ENCODE measurements around the gene KCNIP3. TPM values are rescaled to one million over a fixed set of nuclear protein-coding genes. Genes with fewer than 3 reads are reported as not detected.

KCNIP3 gene
- total RNA-seq, 1 donor from 2014 or later: 4.9 TPM

DNA sequence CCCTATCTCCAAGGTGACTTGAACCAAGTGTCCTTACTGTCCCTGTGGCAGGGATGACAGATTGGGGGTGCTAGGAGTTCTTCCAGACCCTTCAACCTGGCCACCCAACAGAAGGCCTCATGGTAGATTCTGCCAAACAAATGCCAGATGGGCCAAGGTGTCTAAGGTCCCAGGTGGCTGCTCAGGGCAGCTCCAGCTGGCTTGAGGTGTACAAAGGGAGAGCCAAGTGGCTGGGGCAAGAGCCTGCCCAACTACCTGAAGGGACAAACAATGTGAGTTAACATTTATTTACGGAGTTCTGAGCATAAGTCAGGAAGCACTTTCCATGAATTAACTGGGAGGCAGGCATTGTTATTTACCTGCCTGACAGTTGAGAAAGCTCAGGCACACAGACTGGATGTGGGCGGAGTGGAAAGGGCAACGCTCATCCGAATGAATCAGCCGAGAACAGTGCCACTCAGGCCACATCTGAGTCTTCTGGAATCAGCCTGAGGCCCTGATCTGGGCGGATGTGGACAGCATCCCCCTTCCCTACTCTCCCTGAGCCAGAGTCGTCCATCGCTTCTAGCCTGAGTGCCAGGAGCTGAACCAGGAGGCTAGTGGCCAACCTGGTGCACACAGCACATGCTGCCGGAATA, 4.4 kb upstream of the KCNIP3 start:
- no peak for DNase-seq (ENCODE audit: low spot score in 2 of 2)
- FAIRE-seq: no peak

DNA sequence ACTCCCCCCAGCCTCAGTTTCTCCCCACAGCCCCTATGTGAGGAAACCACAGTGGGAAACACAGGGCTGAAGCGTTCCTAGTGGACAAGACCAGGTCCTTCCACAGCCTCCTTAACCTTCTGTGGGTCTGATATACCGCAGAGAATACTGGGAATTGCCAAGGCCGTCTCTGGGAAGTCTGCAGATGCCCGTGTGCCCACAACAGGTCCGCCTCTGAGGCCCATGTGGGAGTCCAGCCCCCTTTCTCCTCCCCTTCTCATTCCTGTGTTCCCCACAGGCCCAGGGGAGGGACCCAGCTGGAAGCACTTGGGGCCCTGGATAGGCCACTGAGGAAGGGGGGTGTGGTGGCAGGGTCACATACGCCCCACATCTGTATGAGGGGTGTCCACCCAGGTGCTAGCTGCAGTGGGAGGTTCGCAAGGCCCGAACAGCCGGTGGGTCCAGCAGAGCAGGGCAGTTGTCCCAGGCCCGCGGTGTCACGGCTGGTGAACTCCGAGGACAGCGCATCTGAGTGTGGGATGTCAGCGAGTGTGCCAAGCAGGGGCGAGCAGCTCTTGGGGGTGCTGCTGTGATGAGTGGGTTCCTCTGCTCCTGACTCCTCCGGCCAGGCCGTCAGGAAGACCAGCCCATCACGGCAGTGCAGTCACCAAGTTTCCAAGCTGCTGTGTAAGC, 2.4 kb upstream of the KCNIP3 start:
- FAIRE-seq: no peak
- no peak for DNase-seq (ENCODE audit: low spot score in 2 of 2)

DNA sequence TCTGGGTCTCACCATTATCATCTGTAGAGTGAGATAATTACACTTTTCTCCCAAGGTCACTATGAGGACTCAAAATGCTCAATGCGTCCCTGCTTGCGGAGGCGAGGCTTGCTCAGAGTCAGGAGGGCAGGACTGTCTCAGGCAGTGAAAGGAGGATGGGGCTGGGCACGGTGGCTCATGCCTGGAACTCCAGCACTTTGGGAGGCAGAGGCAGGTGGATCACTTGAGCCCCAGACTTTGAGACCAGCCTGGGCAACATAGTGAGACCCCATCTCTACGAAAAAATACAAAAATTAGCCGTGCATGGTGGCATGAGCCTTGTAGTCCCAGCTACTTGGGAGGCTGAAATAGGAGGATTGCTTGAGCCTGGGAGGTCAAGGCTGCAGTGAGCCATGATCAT, 1.8 kb upstream of the KCNIP3 start:
- FAIRE-seq: no peak
- no peak for DNase-seq (ENCODE audit: low spot score in 2 of 2)

DNA sequence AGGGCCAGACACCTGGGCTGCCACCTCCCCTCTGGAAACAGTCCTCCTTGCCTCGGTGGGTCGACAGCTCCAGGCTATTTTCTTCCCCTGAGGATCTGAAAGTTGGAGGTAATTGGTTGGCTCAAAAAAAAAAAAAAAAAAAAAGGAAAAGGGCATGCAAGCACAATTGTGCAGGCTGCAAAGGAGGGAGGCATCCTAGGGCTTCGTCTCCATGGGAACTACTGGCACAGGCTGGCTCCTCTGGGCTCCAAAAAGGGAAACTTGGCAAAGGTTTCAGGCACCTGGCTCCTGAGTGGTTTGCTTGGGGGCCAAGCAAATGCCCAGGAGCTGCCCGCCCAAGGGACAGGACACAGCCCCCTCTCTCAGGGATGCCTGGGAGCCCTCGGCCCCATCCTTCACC, 1.1 kb upstream of the KCNIP3 start:
- DNase-seq (ENCODE audit: low spot score in 2 of 2): peak in 1 of 2 donors; percentile 58
- FAIRE-seq: no peak

DNA sequence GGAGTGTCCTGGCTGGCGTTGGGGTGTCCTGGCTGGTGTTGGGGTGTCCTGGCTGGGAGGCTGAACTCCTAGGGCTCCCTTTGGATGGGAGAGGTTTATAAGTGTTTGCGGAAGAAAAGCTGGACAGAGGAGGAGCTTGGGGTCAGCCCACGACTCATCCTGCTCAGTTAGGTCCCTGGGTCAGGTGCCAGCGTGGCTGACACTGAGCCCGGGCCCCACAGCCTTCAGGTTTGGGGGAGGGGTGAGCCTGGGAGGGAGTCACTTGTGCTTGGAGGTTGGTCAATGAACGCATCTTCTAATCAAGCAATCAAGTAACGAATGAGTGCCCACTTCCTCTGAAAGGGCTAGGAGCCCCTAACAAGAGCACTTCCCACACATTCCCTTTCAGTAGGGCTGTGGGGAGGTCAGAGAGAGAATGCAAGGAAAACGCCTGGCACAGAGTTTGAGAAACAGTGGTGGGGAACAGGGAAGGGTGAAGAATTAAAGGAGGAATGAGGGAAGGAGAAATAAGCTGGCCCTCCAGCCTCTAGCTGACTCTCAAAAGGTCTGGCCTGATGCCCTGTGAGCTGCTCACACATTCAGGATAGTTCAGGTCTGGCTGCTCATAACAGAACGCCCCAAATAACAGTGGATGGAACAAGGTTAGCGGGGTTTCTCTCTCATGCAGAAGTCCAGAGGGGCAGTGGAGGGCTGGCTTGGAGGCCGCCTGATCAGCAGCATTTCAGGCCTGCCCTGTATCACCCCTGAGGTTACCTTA, 670 bp downstream of the KCNIP3 start:
- no peak for DNase-seq (ENCODE audit: low spot score in 2 of 2)
- FAIRE-seq: no peak

DNA sequence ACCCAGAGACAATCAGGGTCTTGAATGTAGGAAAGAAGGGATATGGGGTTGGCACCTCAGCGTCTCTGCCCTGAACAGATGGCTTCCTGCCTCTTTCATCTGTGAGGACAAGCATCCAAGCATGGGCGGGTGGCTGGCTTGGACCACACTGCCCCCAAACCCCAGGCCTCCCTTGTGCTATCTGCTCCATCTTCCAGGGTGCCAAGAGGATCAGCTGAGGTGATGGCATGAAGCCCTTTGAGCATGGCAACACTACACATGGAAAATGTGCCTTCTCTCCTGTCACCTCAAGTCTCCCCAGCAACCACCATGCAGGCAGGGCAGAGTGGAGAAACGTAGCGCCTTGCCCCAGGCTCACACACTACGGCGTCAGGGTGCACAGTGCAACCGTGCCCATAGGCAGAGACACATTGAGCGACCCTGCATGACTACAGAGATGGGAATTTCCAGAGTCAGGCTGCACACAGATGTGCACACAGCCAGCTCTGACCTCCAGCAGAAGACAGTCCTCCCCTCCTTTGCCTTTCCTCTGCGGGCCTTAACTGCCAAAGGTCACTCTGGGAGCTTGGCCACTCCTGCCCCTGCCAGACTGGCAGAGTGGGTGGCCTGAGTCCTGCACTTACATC, 1.5 kb downstream of the KCNIP3 start:
- no peak for FAIRE-seq

DNA sequence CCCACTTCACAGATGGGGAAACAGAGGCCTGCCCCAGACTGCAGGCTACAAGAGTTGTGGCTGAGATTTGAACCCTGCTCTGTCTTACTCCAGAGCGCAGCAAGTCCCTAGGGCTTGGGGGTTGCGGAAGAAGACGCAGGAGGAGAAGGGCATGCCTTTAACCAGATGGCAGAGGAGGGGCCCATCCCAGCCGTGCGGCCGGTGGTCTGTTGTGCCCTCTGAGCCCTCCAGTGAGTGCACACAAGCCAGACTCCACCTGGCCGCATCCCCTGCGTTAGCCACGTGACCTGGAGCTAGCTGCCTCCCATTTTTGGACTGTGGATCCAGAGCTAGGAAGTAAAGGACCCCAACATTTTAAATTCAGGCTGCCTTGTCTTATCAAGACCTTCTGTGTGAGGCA, 2.8 kb downstream of the KCNIP3 start:
- FAIRE-seq (no peak), DNase-seq (ENCODE audit: low spot score in 2 of 2) (no peak)

More for the DNA sequence above, 1.5 kb downstream of the KCNIP3 start:
- DNase-seq (ENCODE audit: low spot score in 2 of 2): no peak

DNA sequence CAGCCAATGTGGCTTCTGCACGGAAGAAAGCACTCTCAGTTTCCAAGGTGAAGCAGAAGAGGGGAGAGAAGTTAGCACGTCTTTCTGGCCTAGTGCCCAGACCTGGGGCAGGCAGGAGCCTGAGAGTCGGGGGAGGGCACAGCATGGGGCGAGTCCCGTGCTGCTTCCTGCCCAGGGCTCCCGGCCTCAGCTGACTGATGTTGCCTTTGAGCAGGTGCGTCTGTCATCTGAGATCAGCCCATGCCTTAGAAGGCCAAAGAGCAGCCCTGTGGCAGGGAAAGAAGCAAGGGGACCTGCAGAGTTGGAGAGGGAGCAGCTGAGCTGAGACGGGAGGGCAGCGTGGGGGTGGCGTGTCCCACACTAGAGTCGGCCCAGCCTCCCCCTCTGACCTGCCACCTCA, 3.3 kb downstream of the KCNIP3 start:
- FAIRE-seq (no peak), DNase-seq (ENCODE audit: low spot score in 2 of 2) (no peak)

DNA sequence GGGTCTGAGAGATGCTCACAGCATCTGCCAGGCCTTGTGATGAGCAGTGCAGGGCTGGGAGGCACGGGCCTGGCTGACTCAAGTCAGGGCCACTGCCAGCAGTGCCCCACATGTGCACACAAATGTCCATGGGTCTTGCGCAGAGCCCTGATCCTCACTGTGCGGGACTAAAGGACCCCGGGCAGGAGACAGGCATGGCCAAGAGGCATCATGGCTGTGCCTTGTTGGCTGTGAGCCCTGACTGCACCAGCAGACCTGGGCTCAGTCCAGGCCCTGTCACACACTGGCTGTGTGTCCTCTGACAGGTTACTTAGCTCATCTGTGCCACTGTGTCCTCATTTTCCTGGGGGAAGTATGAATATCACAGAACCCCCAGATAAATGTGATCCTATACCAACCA, 4.0 kb downstream of the KCNIP3 start:
- FAIRE-seq (no peak), DNase-seq (ENCODE audit: low spot score in 2 of 2) (no peak)

DNA sequence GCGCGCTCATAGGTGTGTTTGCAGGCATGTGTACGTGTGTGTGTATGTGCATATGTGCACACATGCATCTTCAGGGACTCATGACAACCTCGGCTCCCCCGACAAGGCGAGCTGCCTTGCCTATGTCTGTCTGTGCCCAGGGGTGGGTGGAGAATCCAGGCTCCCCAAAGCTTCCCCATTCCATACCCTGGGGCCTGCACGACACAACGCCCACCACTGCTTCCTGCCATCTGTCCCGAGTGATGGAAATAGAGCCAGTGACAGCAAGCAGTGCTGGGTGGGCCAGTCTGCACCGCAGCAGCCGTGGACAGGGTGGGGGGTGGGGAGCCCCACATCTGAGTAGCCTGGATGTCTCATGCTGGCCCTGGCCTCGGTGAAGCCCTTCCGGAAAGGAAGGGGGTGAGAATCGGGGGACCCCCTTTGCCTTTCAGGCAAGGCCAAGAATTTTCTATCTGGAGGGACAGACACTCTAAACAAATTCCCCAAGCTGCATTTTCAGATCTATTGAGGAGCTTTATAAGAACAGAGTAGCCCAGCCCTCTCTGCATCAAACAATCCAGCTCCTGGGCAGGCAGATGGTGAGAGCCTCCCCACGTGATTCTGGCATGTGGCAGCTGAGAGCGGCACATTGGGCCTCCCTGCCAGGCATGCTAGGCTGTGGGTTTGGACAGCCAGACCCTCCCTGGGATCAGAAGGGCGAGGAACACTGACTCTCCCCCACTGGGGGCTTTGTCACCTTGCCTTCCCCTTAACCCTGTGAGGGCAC, 4.9 kb downstream of the KCNIP3 start:
- no peak for FAIRE-seq
- no peak for DNase-seq (ENCODE audit: low spot score in 2 of 2)

DNA sequence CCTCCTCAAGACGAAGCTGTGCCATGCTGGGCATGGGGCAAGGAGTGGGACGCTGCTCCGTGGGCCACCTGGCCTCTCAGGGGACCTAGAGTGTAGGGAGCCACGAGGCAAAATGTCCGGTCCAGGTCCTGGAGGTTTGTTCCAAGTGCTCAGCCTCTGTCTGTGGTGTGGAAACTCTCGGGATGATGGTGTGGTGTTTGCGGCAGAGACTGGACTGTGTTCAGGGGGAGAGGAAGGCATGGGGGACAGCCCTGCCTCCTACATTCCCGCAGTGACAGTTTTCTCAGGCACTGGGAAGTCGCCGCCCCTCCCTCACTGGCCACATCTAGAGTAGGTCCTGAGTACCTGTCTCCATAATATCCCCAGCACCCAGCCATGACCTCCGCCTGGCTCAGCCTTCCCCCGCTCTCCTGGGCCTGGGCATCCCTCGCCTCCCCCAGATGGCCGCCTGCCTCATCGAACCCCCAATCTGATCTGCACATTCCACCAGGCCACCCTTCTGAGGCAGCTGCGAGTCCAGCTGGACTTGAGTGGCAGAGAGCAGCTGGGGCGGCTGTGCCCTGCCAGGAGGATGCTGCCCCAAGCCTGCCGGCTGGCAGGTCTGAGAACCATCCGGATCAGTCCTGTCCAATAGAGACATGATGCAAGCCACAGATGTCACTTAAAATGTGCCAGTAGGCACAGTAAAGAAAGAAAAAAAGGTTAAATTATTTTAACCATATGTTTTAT, 6.2 kb downstream of the KCNIP3 start:
- FAIRE-seq: no peak
- no peak for DNase-seq (ENCODE audit: low spot score in 2 of 2)

DNA sequence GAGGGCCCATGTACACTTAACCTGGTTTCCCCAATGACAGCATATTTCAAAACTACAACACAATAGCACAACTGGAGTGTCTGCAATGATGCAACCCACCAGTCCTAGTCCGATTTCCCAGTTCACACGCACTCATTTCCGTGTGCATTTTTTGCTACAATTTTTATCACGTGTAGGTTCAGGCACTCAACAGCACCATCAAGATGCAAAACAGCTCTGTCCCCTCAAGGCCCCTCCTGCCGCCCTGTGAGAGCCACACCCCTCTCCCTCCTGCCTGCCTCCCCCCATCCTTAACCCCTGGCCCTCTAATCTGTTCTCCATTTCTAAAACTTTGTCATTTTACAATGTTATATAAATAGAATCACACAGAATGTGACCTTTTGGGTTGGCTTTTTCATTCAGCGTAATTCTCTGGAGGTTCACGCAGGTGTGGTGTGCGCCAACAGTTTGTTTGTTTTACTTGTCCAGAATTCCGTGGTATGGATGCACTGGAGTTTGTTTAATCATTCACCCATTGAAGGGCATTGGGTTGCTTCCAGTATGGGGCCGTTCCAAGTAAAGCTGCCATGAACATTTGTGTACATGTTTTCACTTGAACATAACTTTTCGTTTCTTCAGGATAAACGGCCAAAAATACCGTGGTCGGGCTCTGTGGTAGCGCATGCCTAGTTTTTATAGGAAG, 8.4 kb downstream of the KCNIP3 start:
- DNase-seq (ENCODE audit: low spot score in 2 of 2) (no peak), FAIRE-seq (no peak)

DNA sequence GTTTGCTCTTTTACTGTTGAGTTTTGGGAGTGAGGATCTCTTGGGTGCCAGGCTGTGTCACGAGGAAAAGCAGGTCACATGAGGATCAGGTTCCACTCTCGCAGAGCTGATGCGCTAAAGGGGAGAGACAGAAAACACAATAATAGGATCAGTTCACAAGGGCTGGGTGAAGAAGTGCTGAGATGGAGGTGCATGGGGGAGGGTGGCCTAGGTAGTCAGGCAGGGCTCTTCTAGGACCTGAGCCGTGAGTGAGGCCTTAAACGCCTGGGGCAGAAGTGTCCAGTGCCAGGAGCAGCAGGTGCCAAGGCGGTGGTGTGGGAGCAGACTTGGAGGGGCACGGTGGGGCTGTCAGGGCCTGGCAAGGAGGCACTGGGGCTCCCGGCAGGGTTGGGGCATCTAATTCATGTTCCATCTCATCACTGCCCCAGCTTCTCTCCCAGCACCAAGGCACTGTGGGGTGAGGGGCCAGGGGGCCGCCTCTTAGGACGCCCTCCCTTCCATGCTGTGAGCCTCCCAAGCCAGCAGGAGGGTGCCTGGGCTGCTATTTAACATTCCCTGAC, 9.3 kb downstream of the KCNIP3 start:
- FAIRE-seq (no peak), DNase-seq (ENCODE audit: low spot score in 2 of 2) (no peak)

DNA sequence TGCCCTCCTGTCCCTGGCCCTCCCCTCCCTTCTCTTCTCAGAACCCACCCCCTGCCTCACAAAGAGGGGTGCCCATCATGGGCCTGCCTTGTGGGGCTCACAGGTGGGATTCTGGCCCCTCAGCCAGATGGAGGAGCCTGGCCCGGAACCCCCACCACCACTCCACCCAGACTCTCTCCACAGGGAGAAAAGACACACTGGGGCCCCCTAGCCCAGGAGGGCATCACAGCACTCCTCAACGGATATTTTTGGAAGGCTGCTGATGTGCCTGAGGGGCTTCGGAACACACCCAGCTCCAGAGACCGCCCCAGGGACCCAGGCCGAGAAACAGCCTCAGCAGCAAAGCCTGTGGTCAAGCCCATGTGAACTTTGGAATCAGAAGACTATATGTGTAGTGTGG, 9.9 kb downstream of the KCNIP3 start:
- FAIRE-seq (no peak), DNase-seq (ENCODE audit: low spot score in 2 of 2) (no peak)

DNA sequence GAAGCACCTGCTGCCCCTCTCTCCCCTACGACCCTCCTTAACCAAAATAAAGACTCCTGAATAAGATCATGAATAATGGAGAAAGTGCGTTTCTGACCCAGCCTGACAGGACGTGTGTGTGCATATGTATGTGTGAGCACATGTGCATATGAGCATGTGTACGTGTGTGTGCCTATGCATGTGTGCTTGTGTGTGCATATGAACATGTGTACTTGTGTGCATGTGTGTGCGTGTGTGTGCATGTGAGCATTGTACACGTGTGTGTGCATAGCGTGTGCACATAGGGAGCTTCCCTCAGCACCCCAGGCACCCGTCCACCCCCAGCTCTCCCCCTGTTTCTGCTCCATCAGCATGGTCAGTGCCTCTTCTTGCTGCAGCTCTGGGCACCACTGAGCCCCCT, 10.7 kb downstream of the KCNIP3 start:
- DNase-seq (ENCODE audit: low spot score in 2 of 2): no peak
- FAIRE-seq: no peak

DNA sequence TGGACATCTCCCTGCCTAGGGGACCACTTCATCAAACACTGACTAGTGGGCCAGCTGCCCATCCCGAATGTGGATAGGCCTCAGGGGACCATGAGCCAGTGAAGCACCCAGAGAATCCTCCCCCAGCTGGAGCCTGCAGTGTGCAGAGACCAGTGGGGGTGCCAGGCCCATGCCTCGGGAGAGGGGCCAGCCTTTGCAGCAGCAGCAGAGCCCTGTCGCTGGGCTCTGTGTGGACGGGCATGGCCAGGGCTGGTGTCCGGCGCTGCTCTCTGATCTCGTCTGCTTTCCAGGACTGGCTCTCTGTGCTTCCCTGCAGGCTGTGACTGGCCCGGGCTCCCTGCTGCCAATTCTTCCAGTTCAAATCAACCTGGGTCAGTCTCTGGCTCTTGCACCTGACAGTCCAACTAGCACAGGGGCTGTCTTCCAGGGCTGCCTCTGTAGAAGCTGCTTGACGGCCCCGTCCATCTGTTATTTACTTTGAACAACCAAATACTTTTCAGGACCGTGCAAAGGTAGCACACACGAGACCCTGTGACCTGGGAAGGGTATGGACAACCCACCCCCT, 11.4 kb downstream of the KCNIP3 start:
- no peak for DNase-seq (ENCODE audit: low spot score in 2 of 2)

DNA sequence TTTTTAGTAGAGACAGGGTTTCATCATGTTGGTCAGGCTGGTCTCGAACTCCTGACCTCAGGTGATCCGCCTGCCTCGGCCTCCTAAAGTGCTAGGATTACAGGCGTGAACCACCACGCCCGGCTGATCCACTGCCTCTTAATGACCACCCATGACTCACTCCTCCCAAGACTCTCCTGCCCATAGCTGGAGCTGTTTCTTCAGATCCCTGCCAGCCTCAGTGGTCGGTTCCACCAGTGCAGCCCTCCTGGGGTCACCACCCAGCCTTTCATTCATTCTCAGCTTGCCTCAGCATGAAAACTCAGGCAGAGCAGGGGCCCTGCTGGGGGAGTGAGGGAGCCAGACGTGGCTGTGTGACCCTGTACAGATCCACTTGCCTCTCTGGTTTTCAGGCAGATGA, 12.5 kb downstream of the KCNIP3 start:
- DNase-seq (ENCODE audit: low spot score in 2 of 2): no peak

More for the DNA sequence above, 11.4 kb downstream of the KCNIP3 start:
- FAIRE-seq: no peak

DNA sequence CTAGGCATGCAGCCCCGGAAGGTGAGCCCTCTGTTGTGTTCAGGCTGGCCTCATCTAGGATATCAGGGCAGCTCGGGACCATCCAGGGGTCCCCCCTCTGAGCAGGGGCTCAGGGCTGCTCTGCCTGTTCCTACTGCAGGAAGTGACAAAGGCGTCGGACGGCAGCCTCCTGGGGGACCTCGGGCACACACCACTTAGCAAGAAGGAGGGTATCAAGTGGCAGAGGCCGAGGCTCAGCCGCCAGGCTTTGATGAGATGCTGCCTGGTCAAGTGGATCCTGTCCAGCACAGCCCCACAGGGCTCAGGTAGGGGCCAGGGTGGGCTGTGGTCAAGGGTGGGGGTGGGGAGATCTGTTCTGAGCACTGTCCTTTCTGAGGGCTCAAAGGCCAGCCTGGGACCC, 13.1 kb downstream of the KCNIP3 start:
- FAIRE-seq: no peak
- DNase-seq (ENCODE audit: low spot score in 2 of 2): no peak

More for the DNA sequence above, 12.5 kb downstream of the KCNIP3 start:
- no peak for FAIRE-seq

DNA sequence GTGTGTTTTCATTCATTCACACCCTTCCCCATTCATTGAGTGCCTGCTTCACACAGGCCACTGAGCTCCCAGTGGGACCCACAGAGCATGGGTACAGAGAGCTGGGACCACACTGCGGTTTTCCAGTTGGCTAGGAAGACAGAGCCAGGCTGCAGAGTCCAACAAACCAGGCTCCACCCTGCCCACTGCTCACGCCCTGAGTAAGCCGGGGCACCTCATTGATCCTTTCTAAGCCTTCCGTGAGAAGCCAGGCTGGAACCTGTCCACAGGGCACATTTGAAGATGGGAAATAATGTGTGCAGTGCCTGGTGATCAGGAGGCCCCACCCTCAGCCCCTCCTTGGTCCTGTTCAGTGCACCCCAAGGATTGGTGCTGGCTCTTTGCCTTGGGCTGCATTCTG, 13.5 kb downstream of the KCNIP3 start:
- no peak for DNase-seq (ENCODE audit: low spot score in 2 of 2)
- FAIRE-seq: no peak
